ENCODE measurements around the gene PLCL2. TPM values are rescaled to one million over a fixed set of nuclear protein-coding genes. Genes with fewer than 3 reads are reported as not detected.

Gene PLCL2
- total RNA-seq, 1 experiment from 2014 or later, result 32.1 TPM

DNA sequence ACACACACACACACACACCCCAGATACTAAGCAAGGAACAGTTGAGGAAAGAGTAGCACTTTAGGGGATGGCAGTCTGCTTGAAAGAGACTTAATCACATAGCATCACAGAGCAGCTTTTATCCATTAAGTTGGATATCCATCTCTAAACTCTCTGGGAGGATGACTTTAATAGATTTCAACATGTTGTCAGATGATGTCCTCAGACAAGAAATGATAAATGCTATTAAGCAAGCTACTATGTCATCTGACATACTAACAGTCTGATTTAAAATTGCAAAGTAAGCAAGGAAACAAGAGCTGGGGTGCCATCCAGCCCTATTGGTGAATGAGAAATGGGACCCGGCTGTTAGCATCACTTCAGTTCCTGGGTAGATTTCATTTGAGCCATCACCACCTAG lies 136.9 kb downstream of the PLCL2 start:
- Histone ChIP-seq H3K79me2 (ENCODE audit: insufficient read depth, low read length) (no peaks in the 10 kb centered on the region), H3K14ac (ENCODE audit: insufficient read depth, low read length) (no peak overlapping the region), H3K4me1 (ENCODE audit: insufficient read depth, low read length) (no peaks in the 10 kb centered on the region; the same call in 1 of the 2 replicates), H2BK5ac (ENCODE audit: insufficient read length, low read length) (no peak overlapping the region), H2BK15ac (ENCODE audit: low read depth, low read length) (no peak overlapping the region), H2AK5ac (ENCODE audit: insufficient read length, low read length) (no peak overlapping the region), H3K79me1 (ENCODE audit: insufficient read depth, low read depth, low read length, poor library complexity, severe bottlenecking) (no peaks in the 10 kb centered on the region), H2AFZ (ENCODE audit: low read length) (no peak overlapping the region), H3K27ac (ENCODE audit: insufficient read length, low read depth, low read length) (no peak overlapping the region), H3K9ac (ENCODE audit: extremely low read depth, insufficient read length, low read length) (no peak overlapping the region), H3T11ph (ENCODE audit: low read length) (no peak overlapping the region), H3K9me3 (ENCODE audit: control insufficient read depth, low read depth, low read length) (no peaks in the 10 kb centered on the region), H4K5ac (ENCODE audit: insufficient read length, low read depth, low read length) (no peak overlapping the region), H2BK120ac (ENCODE audit: low read depth, low read length, poor library complexity, severe bottlenecking) (no peak overlapping the region), H4K8ac (replicated peaks; ENCODE audit: insufficient read length, low read depth, low read length) (no peak overlapping the region), H3K27me3 (ENCODE audit: insufficient read depth, low read length) (no peaks in the 10 kb centered on the region), H3K56ac (ENCODE audit: insufficient read length, low read depth, low read length) (no peak overlapping the region), H2BK12ac (ENCODE audit: insufficient read length, low read depth, low read length) (no peak overlapping the region), H2BK20ac (ENCODE audit: low read depth, low read length, poor library complexity, severe bottlenecking) (no peak overlapping the region), H3K4me2 (ENCODE audit: insufficient read depth, insufficient read length, low read length) (no peak overlapping the region), H4K91ac (ENCODE audit: insufficient read length, low read depth, low read length) (no peak overlapping the region), H3K18ac (ENCODE audit: insufficient read length, low read depth, low read length) (no peak overlapping the region), H4K20me1 (ENCODE audit: control insufficient read depth, insufficient read depth, insufficient read length) (no peaks in the 10 kb centered on the region), H3K4ac (ENCODE audit: low read depth, low read length) (no peak overlapping the region), H3K23me2 (ENCODE audit: insufficient read length, low read depth, low read length, poor library complexity, severe bottlenecking) (no peaks in the 10 kb centered on the region), H3K23ac (ENCODE audit: insufficient read length, low read depth, low read length) (no peak overlapping the region)
- no peak overlapping the region for H3K4me3 Mint-ChIP-seq
- TF ChIP-seq, protein P1, sequence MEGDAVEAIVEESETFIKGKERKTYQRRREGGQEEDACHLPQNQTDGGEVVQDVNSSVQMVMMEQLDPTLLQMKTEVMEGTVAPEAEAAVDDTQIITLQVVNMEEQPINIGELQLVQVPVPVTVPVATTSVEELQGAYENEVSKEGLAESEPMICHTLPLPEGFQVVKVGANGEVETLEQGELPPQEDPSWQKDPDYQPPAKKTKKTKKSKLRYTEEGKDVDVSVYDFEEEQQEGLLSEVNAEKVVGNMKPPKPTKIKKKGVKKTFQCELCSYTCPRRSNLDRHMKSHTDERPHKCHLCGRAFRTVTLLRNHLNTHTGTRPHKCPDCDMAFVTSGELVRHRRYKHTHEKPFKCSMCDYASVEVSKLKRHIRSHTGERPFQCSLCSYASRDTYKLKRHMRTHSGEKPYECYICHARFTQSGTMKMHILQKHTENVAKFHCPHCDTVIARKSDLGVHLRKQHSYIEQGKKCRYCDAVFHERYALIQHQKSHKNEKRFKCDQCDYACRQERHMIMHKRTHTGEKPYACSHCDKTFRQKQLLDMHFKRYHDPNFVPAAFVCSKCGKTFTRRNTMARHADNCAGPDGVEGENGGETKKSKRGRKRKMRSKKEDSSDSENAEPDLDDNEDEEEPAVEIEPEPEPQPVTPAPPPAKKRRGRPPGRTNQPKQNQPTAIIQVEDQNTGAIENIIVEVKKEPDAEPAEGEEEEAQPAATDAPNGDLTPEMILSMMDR (conservative IDR thresholded peaks at IDR 0.05), result no peak
- H3K27me3 Mint-ChIP-seq (ENCODE audit: low read depth), result no peaks in the 10 kb centered on the region
- DNase-seq, result no peak
- no peaks in the 10 kb centered on the region for H3K9me3 Mint-ChIP-seq
- peaks cover 0 to 9% (median 2%) of the 10 kb centered on the region in 3 experiments; a peak in 4 of 7 replicates for H3K36me3 Mint-ChIP-seq (ENCODE audit: insufficient read depth in 1 of 3, low read depth in 3 of 3)
- H3K27ac Mint-ChIP-seq, result no peak overlapping the region
- peaks cover 6 to 12% of the 10 kb centered on the region in 2 experiments for H3K4me1 Mint-ChIP-seq
- no CpG with 5 or more reads among the region's 1 CpG for WGBS (ENCODE audit: extremely low coverage, insufficient read length, low lambda C conversion rate)
